GM23338 (cell line): ENCODE results near the gene IRF6. TPM values are rescaled to one million over a fixed set of nuclear protein-coding genes. Genes with fewer than 3 reads are reported as not detected.

Experiments
- ATAC-seq: fragments of 200-7000 bp; cut with Tn5 transposase; 3 replicates; pipeline ENCODE4 v1.9.1; 2020
- DNase-seq: peaks from one replicate; pipeline ENCODE4 v3.0.0-alpha.2; 2015; ENCODE audit warnings: low spot score
- H2AFZ ChIP-seq: fragments of 200-600 bp; sonication (generic); 2 replicates; pipeline ENCODE4 v1.8.0; 2016; ENCODE audit warnings: antibody characterized with exemption, mild to moderate bottlenecking, moderate library complexity
- H3F3A ChIP-seq: fragments of 200-600 bp; sonication (generic); replicated peaks from 2 replicates; pipeline ENCODE4 v1.8.0; 2017; ENCODE audit warnings: antibody characterized with exemption, mixed run types, low read depth
- H3K27ac ChIP-seq: fragments of 200-600 bp; sonication (generic); 2 replicates; pipeline ENCODE4 v1.6.1; 2016; ENCODE audit warnings: low read depth
- H3K27me3 ChIP-seq: fragments of 200-600 bp; sonication (generic); 2 replicates; pipeline ENCODE4 v1.8.0; 2016; ENCODE audit warnings: mild to moderate bottlenecking, mixed run types, moderate library complexity; ENCODE audit not compliant: insufficient read depth
- H3K36me3 ChIP-seq: fragments of 200-600 bp; sonication (generic); 2 replicates; pipeline ENCODE4 v1.8.0; 2016; ENCODE audit warnings: mild to moderate bottlenecking; ENCODE audit not compliant: insufficient read depth
- H3K4me1 ChIP-seq: fragments of 200-600 bp; sonication (generic); 2 replicates; pipeline ENCODE4 v1.8.0; 2016; ENCODE audit warnings: mild to moderate bottlenecking, moderate library complexity; ENCODE audit not compliant: insufficient read depth
- H3K4me2 ChIP-seq: fragments of 200-600 bp; sonication (generic); 2 replicates; pipeline ENCODE4 v1.7.1; 2017; ENCODE audit warnings: mixed run types
- H3K4me3 ChIP-seq: fragments of 200-600 bp; sonication (generic); 2 replicates; pipeline ENCODE4 v1.6.1; 2016; ENCODE audit warnings: mixed run types
- H3K79me2 ChIP-seq: fragments of 200-600 bp; sonication (generic); replicated peaks from 2 replicates; pipeline ENCODE4 v1.8.0; 2017; ENCODE audit warnings: mild to moderate bottlenecking; ENCODE audit not compliant: insufficient read depth
- H3K9me2 ChIP-seq: fragments of 200-600 bp; sonication (generic); 2 replicates; pipeline ENCODE4 v1.8.0; 2017; ENCODE audit not compliant: insufficient read depth
- H4K20me1 ChIP-seq: fragments of 200-600 bp; sonication (generic); replicated peaks from 2 replicates; pipeline ENCODE4 v1.8.0; 2017; ENCODE audit warnings: mild to moderate bottlenecking; ENCODE audit not compliant: insufficient read depth
- H3K27ac Mint-ChIP-seq: 2 replicates; pipeline ENCODE4 v1.8.0; 2020; ENCODE audit warnings: inconsistent platforms, mild to moderate bottlenecking, moderate library complexity, mixed read lengths
- H3K27me3 Mint-ChIP-seq: 3 replicates; pipeline ENCODE4 v1.8.0; 2022; ENCODE audit warnings: low read depth, mild to moderate bottlenecking, moderate library complexity, mixed read lengths, inconsistent platforms; ENCODE audit not compliant: insufficient read depth, poor library complexity
- H3K36me3 Mint-ChIP-seq: 3 replicates; pipeline ENCODE4 v1.8.0; 2021; ENCODE audit warnings: low read depth, mild to moderate bottlenecking, inconsistent platforms, moderate library complexity, mixed read lengths
- H3K4me1 Mint-ChIP-seq: 3 replicates; pipeline ENCODE4 v1.8.0; 2020; ENCODE audit warnings: mild to moderate bottlenecking, inconsistent platforms, mixed read lengths
- H3K4me3 Mint-ChIP-seq: 3 replicates; pipeline ENCODE4 v1.8.0; 2021; ENCODE audit warnings: moderate library complexity, mild to moderate bottlenecking, inconsistent platforms, mixed read lengths
- H3K9me3 Mint-ChIP-seq: 3 replicates; pipeline ENCODE4 v1.8.0; 2020; ENCODE audit warnings: moderate library complexity, mild to moderate bottlenecking, inconsistent platforms, mixed read lengths
- CREB1 ChIP-seq: fragments of 250-450 bp; sonication (Bioruptor Pico); IDR thresholded peaks from 2 replicates; pipeline ENCODE4 v1.5.0; 2020; ENCODE audit warnings: low read depth, mild to moderate bottlenecking, moderate library complexity
- CTCF ChIP-seq, 2 experiments: fragments of 200-600 bp in 1 of 2; sonication (generic) in 1 of 2; conservative IDR thresholded peaks; 2 replicates each; pipeline versions ENCODE4 v1.5.1 to v1.6.1; 2016 to 2017; ENCODE audit warnings: antibody characterized with exemption in 2 of 2, low read depth in 2 of 2, mild to moderate bottlenecking in 2 of 2, moderate library complexity in 1 of 2
- EZH2 ChIP-seq: fragments of 200-600 bp; sonication (generic); IDR thresholded peaks from one replicate; pipeline ENCODE4 v1.8.0; 2017; ENCODE audit warnings: antibody characterized with exemption, mild to moderate bottlenecking, low read depth; ENCODE audit not compliant: unreplicated experiment
- EZH2phosphoT487 ChIP-seq: fragments of 200-600 bp; sonication (generic); IDR thresholded peaks from one replicate; pipeline ENCODE4 v1.8.1; 2018; ENCODE audit warnings: antibody characterized with exemption; ENCODE audit not compliant: unreplicated experiment
- JUNB ChIP-seq: IDR thresholded peaks from one replicate; pipeline ENCODE4 v1.6.1; 2016; ENCODE audit warnings: antibody characterized with exemption; ENCODE audit not compliant: unreplicated experiment
- NANOG ChIP-seq: IDR thresholded peaks from 2 replicates; pipeline ENCODE4 v1.6.1; 2016; ENCODE audit warnings: antibody characterized with exemption, borderline replicate concordance
- POLR2AphosphoS5 ChIP-seq: IDR thresholded peaks from 2 replicates; pipeline ENCODE4 v1.6.1; 2016; ENCODE audit warnings: antibody characterized with exemption, low read depth
- REST ChIP-seq: IDR thresholded peaks from one replicate; pipeline ENCODE4 v1.6.1; 2018; ENCODE audit warnings: antibody characterized with exemption; ENCODE audit not compliant: unreplicated experiment
- STAT1 ChIP-seq: IDR thresholded peaks from one replicate; pipeline ENCODE4 v1.6.1; 2016; ENCODE audit warnings: antibody characterized with exemption; ENCODE audit not compliant: unreplicated experiment
- ZNF114 ChIP-seq: fragments of 250-450 bp; sonication (Bioruptor Pico); IDR thresholded peaks from 2 replicates; pipeline ENCODE4 v1.5.0; 2020; ENCODE audit warnings: mild to moderate bottlenecking, moderate library complexity
- ZNF331 ChIP-seq: fragments of 250-450 bp; sonication (Bioruptor Pico); IDR thresholded peaks from 2 replicates; pipeline ENCODE4 v1.5.0; 2020; ENCODE audit warnings: low read depth, mild to moderate bottlenecking, moderate library complexity
- polyA plus RNA-seq: library from polyadenylated mRNA; unstranded; fragments of >200 nt; fragmentation: Nextera tagmentation; extraction: Ambion mirVana; gene quantifications from 2 replicates; pipeline ENCODE4 v1.2.1, GENCODE V29; 2016
- total RNA-seq: library from RNA; depleted of rRNA; stranded (reverse); fragments of >200 nt; shearing (Covaris generic); gene quantifications from 2 replicates; pipeline ENCODE4 v1.2.3, GENCODE V29; 2014

The IRF6 gene
- total and polyA plus RNA-seq, 2 experiments from 2014 or later, result 4.6 to 11.7 TPM

GRCh38 chr1:209825591-209826434, 19.9 kb upstream of the IRF6 start:
- Histone ChIP-seq H3K79me2 (peaks cover 22% of the 10 kb centered on the region), H3K4me1 (peaks cover 4% of the 10 kb centered on the region; the same call in 1 of the 2 replicates), H3K27me3 (no peaks in the 10 kb centered on the region), H3K9me2 (no peaks in the 10 kb centered on the region), H2AFZ (no peak overlapping the region), H3K4me2 (no peak overlapping the region), H3F3A (no peaks in the 10 kb centered on the region), H3K4me3 (no peak overlapping the region), H3K36me3 (peaks cover 3% of the 10 kb centered on the region), H4K20me1 (no peaks in the 10 kb centered on the region; the same call in 1 of the 2 replicates), H3K27ac (no peak overlapping the region)
- no peak for DNase-seq
- Mint-ChIP-seq H3K36me3 (peaks cover 3% of the 10 kb centered on the region; the same call in 1 of the 3 replicates), H3K27me3 (peaks cover 2% of the 10 kb centered on the region), H3K9me3 (no peaks in the 10 kb centered on the region; the same call in 2 of the 3 replicates), H3K4me3 (no peak overlapping the region), H3K4me1 (peaks cover 5% of the 10 kb centered on the region), H3K27ac (no peak overlapping the region)
- ATAC-seq, result no peak
- TF ChIP-seq REST, result no peak
- no peak for TF ChIP-seq POLR2AphosphoS5
- no peak for TF ChIP-seq ZNF331 (CRISPR knock-in tag)
- no peak for TF ChIP-seq CTCF (conservative IDR thresholded peaks at IDR 0.05; ENCODE audit: low read depth in 2 of 2)
- TF ChIP-seq STAT1, result no peak
- no peak for TF ChIP-seq ZNF114
- no peak for TF ChIP-seq JUNB
- TF ChIP-seq CREB1 (CRISPR knock-in tag), result no peak
- TF ChIP-seq EZH2, result no peak
- TF ChIP-seq EZH2phosphoT487, result no peak
- TF ChIP-seq NANOG, result no peak
